WTC11 (cell line): ENCODE data around the gene KIF12. TPM values are rescaled to one million over a fixed set of nuclear protein-coding genes. Genes with fewer than 3 reads are reported as not detected.

Source experiments
- ATAC-seq: fragments of 200-7000 bp; cut with Tn5 transposase; 2 replicates; pipeline ENCODE4 v1.10.0; 2021; ENCODE audit warnings: mild to moderate bottlenecking, moderate library complexity
- CTCF ChIA-PET: fragments of 300-600 bp; sonication (Branson Sonifier 250); formaldehyde crosslinking; loops from one replicate; lab custom pipeline; 2021; ENCODE audit warnings: antibody characterized with exemption; lab: Charles Lee
- POLR2A ChIA-PET: fragments of 350-600 bp; sonication (Branson Sonifier 250); formaldehyde crosslinking; loops from one replicate; lab custom pipeline; 2021; ENCODE audit warnings: antibody characterized with exemption; lab: Charles Lee
- DNase-seq: peaks from one replicate; pipeline ENCODE4 v3.0.0; 2021; ENCODE audit warnings: low spot score
- H3K27ac Mint-ChIP-seq: 2 replicates; pipeline ENCODE4 v1.8.0; 2021; ENCODE audit warnings: mixed read lengths
- H3K27me3 Mint-ChIP-seq: 2 replicates; pipeline ENCODE4 v1.8.0; 2021; ENCODE audit warnings: low read depth, mild to moderate bottlenecking, moderate library complexity, mixed read lengths
- H3K36me3 Mint-ChIP-seq: 2 replicates; pipeline ENCODE4 v1.8.0; 2021; ENCODE audit warnings: mixed read lengths
- H3K4me1 Mint-ChIP-seq: 2 replicates; pipeline ENCODE4 v1.8.0; 2022; ENCODE audit warnings: mixed read lengths
- H3K4me3 Mint-ChIP-seq: 2 replicates; pipeline ENCODE4 v1.8.0; 2021; ENCODE audit warnings: mild to moderate bottlenecking, moderate library complexity, mixed read lengths
- H3K9me3 Mint-ChIP-seq: 2 replicates; pipeline ENCODE4 v1.8.0; 2021; ENCODE audit warnings: mixed read lengths
- ATF2 ChIP-seq: sonication (generic); formaldehyde crosslinking; IDR thresholded peaks from 2 replicates; pipeline ENCODE4 v1.8.1; 2022; ENCODE audit warnings: low read depth, missing genetic modification reagents, borderline replicate concordance
- CREM ChIP-seq: sonication (generic); formaldehyde crosslinking; IDR thresholded peaks from 2 replicates; pipeline ENCODE4 v1.8.1; 2022; ENCODE audit warnings: mild to moderate bottlenecking, missing genetic modification reagents, moderate library complexity
- E2F4 ChIP-seq: sonication (generic); formaldehyde crosslinking; IDR thresholded peaks from 2 replicates; pipeline ENCODE4 v1.8.1; 2022; ENCODE audit warnings: low read depth, mild to moderate bottlenecking, moderate library complexity, missing genetic modification reagents, borderline replicate concordance
- HMGA2 ChIP-seq: fragments of 250-450 bp; sonication (Bioruptor Pico); IDR thresholded peaks from 2 replicates; pipeline ENCODE4 v1.4.0; 2021; ENCODE audit warnings: mild to moderate bottlenecking, moderate library complexity
- NR1H2 ChIP-seq: sonication (generic); formaldehyde crosslinking; IDR thresholded peaks from 2 replicates; pipeline ENCODE4 v1.9.0; 2021; ENCODE audit warnings: mild to moderate bottlenecking, moderate library complexity, missing genetic modification reagents
- SMAD4 ChIP-seq: sonication (generic); formaldehyde crosslinking; IDR thresholded peaks from 2 replicates; pipeline ENCODE4 v1.8.0; 2022; ENCODE audit warnings: mild to moderate bottlenecking, missing genetic modification reagents
- STAT6 ChIP-seq: sonication (generic); formaldehyde crosslinking; conservative IDR thresholded peaks from 2 replicates; pipeline ENCODE4 v1.8.1; 2023; ENCODE audit warnings: mild to moderate bottlenecking, low read depth, missing genetic modification reagents, moderate library complexity
- ZNF121 ChIP-seq: sonication (generic); formaldehyde crosslinking; IDR thresholded peaks from 2 replicates; pipeline ENCODE4 v1.8.0; 2023; ENCODE audit warnings: missing genetic modification reagents
- ZNF281 ChIP-seq: sonication (generic); formaldehyde crosslinking; IDR thresholded peaks from 2 replicates; pipeline ENCODE4 v1.8.0; 2023; ENCODE audit warnings: mild to moderate bottlenecking, missing genetic modification reagents
- ZNF512 ChIP-seq: sonication (generic); formaldehyde crosslinking; IDR thresholded peaks from 2 replicates; pipeline ENCODE4 v1.8.1; 2022; ENCODE audit warnings: missing genetic modification reagents, borderline replicate concordance
- total RNA-seq: library from RNA; stranded (reverse); gene quantifications from 3 replicates; pipeline ENCODE4 v1.2.3, GENCODE V29; 2021
- TF ChIP-seq, protein P1 (sequence below): fragments of 200-600 bp; IDR thresholded peaks from 2 replicates; pipeline ENCODE4 v1.8.0; 2022; ENCODE audit warnings: antibody characterized with exemption
- TF ChIP-seq, protein P2 (sequence below): sonication (generic); formaldehyde crosslinking; IDR thresholded peaks from 2 replicates; pipeline ENCODE4 v1.8.0; 2022; ENCODE audit warnings: missing genetic modification reagents

KIF12 gene
- total RNA-seq, 1 experiment from 2014 or later, result 4.0 TPM

- no peak for TF ChIP-seq ZNF281
- no peak for TF ChIP-seq ZNF121 (CRISPR knock-in tag)
- no peak for TF ChIP-seq SMAD4 (CRISPR knock-in tag)
- TF ChIP-seq NR1H2 (CRISPR knock-in tag), result no peak
- no peak for TF ChIP-seq E2F4
Observed at GRCh38 chr9:114072184-114073140, 26.6 kb downstream of the KIF12 start (continued).

- peaks cover 18% of the 10 kb centered on the region for H3K27me3 Mint-ChIP-seq
- CTCF ChIA-PET, result interaction anchor here (4.6 kb wide), 1 partner anchor 12 kb away, joined by 29 read pairs; no protein-coding TSS in a partner anchor
- DNase-seq, result no peak
- H3K36me3 Mint-ChIP-seq, result no peaks in the 10 kb centered on the region
- peaks cover 9% of the 10 kb centered on the region for H3K4me1 Mint-ChIP-seq
- POLR2A ChIA-PET, result no interaction called here
- no peak overlapping the region for H3K27ac Mint-ChIP-seq
- no peak for ATAC-seq
- no peak overlapping the region for H3K4me3 Mint-ChIP-seq
- no peaks in the 10 kb centered on the region for H3K9me3 Mint-ChIP-seq
- no peak for TF ChIP-seq CREM (CRISPR knock-in tag)
- no peak for TF ChIP-seq ATF2
- TF ChIP-seq, protein P1, sequence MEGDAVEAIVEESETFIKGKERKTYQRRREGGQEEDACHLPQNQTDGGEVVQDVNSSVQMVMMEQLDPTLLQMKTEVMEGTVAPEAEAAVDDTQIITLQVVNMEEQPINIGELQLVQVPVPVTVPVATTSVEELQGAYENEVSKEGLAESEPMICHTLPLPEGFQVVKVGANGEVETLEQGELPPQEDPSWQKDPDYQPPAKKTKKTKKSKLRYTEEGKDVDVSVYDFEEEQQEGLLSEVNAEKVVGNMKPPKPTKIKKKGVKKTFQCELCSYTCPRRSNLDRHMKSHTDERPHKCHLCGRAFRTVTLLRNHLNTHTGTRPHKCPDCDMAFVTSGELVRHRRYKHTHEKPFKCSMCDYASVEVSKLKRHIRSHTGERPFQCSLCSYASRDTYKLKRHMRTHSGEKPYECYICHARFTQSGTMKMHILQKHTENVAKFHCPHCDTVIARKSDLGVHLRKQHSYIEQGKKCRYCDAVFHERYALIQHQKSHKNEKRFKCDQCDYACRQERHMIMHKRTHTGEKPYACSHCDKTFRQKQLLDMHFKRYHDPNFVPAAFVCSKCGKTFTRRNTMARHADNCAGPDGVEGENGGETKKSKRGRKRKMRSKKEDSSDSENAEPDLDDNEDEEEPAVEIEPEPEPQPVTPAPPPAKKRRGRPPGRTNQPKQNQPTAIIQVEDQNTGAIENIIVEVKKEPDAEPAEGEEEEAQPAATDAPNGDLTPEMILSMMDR, result no peak
- TF ChIP-seq ZNF281, result no peak
- TF ChIP-seq, protein P2, sequence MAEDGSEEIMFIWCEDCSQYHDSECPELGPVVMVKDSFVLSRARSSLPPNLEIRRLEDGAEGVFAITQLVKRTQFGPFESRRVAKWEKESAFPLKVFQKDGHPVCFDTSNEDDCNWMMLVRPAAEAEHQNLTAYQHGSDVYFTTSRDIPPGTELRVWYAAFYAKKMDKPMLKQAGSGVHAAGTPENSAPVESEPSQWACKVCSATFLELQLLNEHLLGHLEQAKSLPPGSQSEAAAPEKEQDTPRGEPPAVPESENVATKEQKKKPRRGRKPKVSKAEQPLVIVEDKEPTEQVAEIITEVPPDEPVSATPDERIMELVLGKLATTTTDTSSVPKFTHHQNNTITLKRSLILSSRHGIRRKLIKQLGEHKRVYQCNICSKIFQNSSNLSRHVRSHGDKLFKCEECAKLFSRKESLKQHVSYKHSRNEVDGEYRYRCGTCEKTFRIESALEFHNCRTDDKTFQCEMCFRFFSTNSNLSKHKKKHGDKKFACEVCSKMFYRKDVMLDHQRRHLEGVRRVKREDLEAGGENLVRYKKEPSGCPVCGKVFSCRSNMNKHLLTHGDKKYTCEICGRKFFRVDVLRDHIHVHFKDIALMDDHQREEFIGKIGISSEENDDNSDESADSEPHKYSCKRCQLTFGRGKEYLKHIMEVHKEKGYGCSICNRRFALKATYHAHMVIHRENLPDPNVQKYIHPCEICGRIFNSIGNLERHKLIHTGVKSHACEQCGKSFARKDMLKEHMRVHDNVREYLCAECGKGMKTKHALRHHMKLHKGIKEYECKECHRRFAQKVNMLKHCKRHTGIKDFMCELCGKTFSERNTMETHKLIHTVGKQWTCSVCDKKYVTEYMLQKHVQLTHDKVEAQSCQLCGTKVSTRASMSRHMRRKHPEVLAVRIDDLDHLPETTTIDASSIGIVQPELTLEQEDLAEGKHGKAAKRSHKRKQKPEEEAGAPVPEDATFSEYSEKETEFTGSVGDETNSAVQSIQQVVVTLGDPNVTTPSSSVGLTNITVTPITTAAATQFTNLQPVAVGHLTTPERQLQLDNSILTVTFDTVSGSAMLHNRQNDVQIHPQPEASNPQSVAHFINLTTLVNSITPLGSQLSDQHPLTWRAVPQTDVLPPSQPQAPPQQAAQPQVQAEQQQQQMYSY (CRISPR knock-in tag), result no peak
- TF ChIP-seq ZNF512 (CRISPR knock-in tag), result no peak
- no peak for TF ChIP-seq HMGA2
- TF ChIP-seq STAT6 (CRISPR knock-in tag), result no peak
Observed at GRCh38 chr9:114071197-114071795, 27.8 kb downstream of the KIF12 start.
